OCI-M2 (cell line): ENCODE measurements around the gene TACC2.
"Not testable (repeated sequence)": the region's sequence is repeated elsewhere in the genome, so short reads cannot be mapped to it uniquely, and the experiment has no call there.

Experiments
- DNase-seq: peaks from one replicate; lab custom pipeline; 2025; ENCODE audit not compliant: unreplicated experiment; lab: John Stamatoyannopoulos, UW

TACC2 gene

GRCh38 chr10:122185643-122186042, 196.7 kb downstream of the TACC2 start:
- DNase-seq = no peak

GRCh38 chr10:122186816-122187810, 198.2 kb downstream of the TACC2 start:
- DNase-seq = no peak

DNA sequence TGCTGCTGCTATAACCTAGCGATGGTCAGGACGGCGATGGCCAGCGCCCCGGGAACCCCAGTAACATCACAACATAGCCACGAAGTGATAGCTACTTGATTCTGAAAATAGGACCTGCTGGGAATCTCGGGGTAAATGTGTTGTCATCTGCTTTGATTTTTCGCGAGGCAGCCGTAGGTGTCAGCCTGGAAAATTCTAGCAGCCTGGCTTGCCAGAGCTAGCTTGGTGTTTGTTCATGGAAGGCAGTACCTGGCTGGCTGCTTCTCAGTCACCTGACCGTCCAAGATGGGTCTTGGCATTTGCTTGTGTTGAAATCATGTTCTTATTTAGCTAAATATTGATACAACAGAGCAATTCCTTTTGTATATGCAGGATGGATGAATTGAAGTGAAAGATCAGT, 199.7 kb downstream of the TACC2 start:
- no peak for DNase-seq

DNA sequence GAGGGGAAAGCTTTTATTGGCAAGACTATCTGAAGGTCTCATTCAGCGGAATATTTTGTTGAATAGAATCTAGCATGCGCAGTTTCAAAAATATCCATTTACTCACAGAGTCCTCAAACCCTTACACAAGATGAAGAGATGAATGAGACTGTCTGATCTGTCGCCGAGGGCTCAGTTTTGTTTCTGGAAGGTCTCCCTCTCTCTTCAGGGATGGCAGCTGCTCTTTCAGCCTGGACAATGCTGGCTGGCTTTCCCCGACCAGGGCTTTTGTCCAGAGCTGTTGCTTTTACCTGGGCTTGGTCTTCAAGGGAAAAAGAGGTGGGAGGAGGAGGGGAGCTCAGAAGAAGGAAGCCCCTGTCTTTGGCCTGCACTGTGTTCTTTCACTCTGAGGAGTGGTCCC, 200.2 kb downstream of the TACC2 start:
- no peak for DNase-seq

DNA sequence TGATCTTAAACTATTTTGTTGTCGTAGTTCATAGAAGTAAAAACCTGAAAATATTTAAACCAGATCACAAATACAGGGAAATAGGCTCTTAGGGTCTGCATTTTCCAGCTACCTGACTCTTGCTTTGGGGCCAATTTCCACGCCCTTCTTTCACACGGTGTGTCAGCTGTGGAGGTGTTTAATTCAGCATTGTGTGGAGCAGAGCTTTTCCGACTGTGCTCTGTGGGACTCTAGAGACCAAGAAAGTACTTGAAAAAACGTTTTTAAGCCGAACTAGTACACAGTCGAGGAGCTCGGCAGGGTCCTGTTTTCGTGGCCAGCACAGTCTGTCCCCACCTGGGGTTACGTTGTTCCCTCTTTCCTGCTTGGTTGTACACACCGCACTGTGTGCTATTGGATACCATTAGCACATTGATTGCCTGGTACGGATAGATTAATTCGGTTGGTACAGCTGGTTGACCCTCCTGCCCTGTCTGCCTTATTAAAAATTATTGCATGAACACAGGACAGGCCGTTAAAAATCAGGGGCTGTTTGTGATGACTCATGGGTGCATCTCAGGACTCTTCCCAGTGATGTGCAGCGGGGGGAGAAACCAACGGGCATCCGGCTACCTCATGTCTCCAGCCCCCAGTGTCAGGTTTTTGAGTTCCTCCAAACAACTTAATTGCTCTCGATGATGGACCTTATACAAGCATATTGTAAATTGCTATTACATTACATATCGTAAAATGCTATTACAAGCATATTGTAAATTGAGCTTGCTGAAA, 201.4 kb downstream of the TACC2 start:
- no peak for DNase-seq

DNA sequence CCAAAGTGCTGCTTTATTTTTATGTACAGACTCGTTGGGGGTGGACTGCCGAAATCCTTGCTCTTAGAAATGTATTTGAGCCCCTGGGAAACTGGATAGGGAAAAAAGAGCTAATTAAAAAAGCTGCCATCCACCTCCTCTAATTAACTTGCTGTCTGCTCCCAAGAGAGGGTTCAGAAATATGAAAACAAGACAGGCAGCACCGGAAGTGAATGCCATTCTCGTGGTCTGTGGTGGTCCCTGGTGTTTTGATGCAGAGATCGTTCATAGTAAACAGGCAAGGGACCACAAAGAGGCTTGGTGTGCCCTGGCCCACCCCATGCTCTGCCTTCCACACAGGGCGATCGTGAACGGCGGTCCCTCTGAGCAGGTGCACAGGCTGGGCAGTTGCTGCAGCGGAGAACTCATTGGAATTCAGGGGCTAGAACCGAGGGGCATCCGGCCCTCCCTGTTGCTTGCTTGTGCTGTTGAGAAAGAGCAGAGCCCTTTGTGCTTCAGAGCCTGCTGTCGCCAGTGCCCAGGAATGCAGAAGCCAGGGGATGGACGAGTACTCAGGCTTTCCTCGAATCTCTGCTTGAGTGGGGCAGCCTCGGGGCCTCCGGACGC, 203.1 kb downstream of the TACC2 start:
- DNase-seq = no peak

GRCh38 chr10:122194251-122194650, 205.3 kb downstream of the TACC2 start:
- no peak for DNase-seq

- no peak for DNase-seq
Observed at GRCh38 chr10:122196218-122196617, 207.3 kb downstream of the TACC2 start.

DNA sequence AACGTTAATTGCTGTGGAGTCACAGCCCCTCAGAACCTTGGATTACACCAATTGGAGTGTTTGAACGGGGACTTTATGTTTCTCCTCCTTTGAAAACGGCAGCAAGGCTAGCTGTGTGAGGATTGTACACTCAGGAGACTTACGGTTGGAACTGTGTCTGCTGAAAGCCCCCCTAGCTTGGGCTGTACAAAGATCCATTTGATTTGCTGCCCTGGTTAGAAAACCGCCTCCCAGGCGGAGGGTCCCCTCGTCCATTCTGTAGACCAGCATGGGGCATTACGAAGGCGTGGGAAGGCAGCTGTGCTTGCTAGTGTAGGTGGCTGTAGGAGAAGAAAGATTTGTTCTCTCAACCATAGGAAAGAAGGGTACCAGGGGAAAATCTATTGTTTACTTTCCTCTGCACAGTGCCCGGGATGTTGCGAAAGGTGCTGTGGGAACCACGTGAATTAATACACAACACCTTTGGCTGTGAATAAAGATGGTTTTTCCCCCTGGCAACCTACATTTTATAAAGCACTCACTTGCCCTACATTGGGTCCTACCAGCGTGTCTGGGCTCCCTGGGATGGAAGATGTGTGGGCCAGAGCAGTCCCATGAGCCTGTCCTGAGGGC, 208.8 kb downstream of the TACC2 start:
- no peak for DNase-seq

GRCh38 chr10:122198631-122199030, 209.7 kb downstream of the TACC2 start:
- no peak for DNase-seq

DNA sequence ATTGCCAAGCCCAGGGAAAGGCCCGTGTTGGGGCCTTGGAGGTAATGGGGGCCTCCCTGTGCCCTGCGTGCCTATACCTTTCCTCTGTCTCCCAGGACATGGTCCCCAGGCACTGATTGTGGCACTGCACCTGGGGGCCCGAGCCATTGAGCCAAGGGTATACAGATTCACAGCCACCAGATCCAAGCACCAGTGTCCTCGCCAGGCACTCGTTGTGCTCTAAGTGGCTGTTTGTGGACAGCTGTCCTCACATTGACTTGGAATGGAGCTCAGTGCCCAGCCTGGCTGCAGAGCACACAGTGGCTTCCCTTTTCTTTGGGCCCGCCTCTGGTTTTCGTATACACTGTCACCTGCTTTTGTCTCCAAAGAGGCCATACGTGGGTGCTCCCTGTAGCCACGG, 210.1 kb downstream of the TACC2 start:
- DNase-seq = no peak

- no peak for DNase-seq
Observed at GRCh38 chr10:122199689-122200088, 210.7 kb downstream of the TACC2 start.

- DNase-seq = no peak
Observed at GRCh38 chr10:122201401-122201800, 212.4 kb downstream of the TACC2 start.

GRCh38 chr10:122203180-122203579, 214.2 kb downstream of the TACC2 start:
- not testable (repeated sequence) for DNase-seq

- DNase-seq = no peak
Observed at GRCh38 chr10:122204691-122205489, 215.9 kb downstream of the TACC2 start.

- no peak for DNase-seq
Observed at GRCh38 chr10:122206471-122207065, 217.6 kb downstream of the TACC2 start.

DNA sequence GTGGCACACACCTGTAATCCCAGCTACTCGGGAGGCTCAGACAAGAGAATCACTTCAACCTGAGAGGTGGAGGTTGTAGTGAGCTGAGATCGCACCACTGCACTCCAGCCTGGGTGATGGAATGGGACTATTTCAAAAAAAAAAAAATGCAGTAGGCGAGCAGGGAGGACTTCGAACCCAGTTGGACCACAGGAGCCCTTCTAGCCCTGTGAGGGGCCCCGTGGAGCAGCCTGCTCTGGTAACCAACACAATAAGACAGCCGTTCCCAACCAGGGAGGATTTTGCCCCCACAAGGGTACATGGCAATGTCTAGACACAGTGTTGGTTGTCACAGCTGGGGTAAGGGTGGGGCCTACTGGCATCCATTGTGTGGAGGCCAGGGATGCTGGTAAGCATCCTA, 218.2 kb downstream of the TACC2 start:
- no peak for DNase-seq

DNA sequence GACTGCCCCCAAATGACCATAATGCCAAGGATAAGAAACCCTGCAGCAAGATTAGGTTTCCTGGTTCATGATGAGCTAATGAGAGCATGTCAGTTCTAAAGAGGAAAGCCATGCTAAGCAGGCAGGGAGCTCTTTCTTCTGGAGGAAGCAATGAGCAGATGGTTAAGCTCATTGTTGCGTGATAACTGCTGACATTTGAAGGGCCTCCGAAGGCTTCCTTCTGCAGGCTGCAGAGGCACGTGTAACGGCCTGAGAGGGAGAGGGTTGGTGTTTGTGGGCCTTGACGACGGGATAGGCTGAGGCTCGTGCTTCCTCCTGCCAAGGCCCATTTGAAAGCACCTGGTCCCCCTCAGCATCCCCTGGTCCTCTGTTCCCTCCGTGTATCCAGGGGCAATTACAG, 218.6 kb downstream of the TACC2 start:
- no peak for DNase-seq

DNA sequence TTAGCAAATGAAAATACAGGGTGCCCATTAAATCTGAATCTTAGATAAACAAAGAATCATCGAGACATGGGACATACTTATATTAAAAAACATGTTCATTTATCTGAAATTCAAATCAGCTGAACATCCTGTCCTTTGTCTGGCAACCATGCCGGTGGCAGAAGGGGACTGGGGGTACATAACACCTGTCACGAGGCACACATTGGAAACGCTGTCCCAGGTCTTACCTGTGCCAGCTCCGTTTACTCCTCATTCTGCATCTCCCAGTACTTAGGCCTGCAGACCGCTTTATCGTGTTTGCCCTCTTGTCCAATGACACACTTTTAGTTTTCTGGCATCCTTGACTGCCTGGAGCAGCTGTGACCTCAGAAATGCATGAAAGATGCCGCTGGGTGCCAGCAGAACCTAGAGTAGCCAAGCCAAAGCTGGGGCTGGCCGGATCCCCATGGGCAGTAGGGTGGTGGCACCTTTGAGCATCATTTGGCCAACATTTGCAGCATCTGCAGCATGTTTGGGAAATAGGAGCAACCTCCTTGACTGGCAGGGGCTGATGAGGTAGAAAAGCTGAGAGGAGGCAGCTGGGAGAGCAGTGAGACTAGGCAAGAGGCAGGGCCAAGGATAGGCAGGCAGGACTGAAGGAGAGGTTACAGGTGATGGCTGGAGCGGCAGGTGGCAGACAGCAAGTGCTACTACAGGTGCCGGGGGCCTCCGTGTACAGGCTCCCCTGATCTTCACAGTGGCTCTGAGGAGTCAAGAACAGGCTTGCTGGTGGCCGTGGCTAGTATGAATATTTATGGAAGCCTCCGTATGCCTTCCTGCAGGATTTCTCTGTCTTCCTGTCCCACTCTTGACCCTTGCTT, 219.8 kb downstream of the TACC2 start:
- DNase-seq = no peak
